ENCODE results near the gene PCDHGC3.
"Not testable (repeated sequence)": the region's sequence is repeated elsewhere in the genome, so short reads cannot be mapped to it uniquely, and the experiment has no call there.

The PCDHGC3 gene

GRCh38 chr5:141475625-141476131 lies at the start of gene PCDHGC3:
PCDHGC3 (plus strand) TSS chr5:141475966; CDS start chr5:141476117, 151 bp downstream.
- peak; percentile 53 for TF ChIP-seq CTCF (IDR thresholded peaks at IDR 0.05; ENCODE audit: insufficient read depth, low read depth, low read length, missing control alignments)
- DNase-seq (ENCODE audit: low read depth), result peak; percentile 89
- H3K4me3 ChIP-seq (ENCODE audit: low read depth, low read length), result peak within 1 kb of the TSS; percentile 90

GRCh38 chr5:141427783-141428426 lies 47.9 kb upstream of the PCDHGC3 start:
- no peak for TF ChIP-seq CTCF (IDR thresholded peaks at IDR 0.05; ENCODE audit: insufficient read depth, low read depth, low read length, missing control alignments)
- DNase-seq (ENCODE audit: low read depth), result no peak
- no peak overlapping the region for H3K4me3 ChIP-seq (ENCODE audit: low read depth, low read length)

GRCh38 chr5:141430332-141431113 lies 45.2 kb upstream of the PCDHGC3 start, which contains the start of gene PCDHGA12:
PCDHGA12 (plus strand) TSS chr5:141430507; CDS start chr5:141430760, 253 bp downstream.
- peak; percentile 91 for DNase-seq (ENCODE audit: low read depth)
- H3K4me3 ChIP-seq (ENCODE audit: low read depth, low read length), result peak within 1 kb of the TSS; percentile 79
- peak; percentile 75 for TF ChIP-seq CTCF (IDR thresholded peaks at IDR 0.05; ENCODE audit: insufficient read depth, low read depth, low read length, missing control alignments)

GRCh38 chr5:141431286-141431685 lies 44.5 kb upstream of the PCDHGC3 start:
- DNase-seq (ENCODE audit: low read depth), result peak; percentile 76
- no peak for TF ChIP-seq CTCF (IDR thresholded peaks at IDR 0.05; ENCODE audit: insufficient read depth, low read depth, low read length, missing control alignments)
- H3K4me3 ChIP-seq (ENCODE audit: low read depth, low read length), result peak overlapping the region; percentile 79

GRCh38 chr5:141432308-141432707 lies 43.5 kb upstream of the PCDHGC3 start:
- not testable (repeated sequence) for DNase-seq (ENCODE audit: low read depth); H3K4me3 ChIP-seq (ENCODE audit: low read depth, low read length)

- not testable (repeated sequence) for H3K4me3 ChIP-seq (ENCODE audit: low read depth, low read length); DNase-seq (ENCODE audit: low read depth)
Measured at GRCh38 chr5:141432726-141433125, 43.0 kb upstream of the PCDHGC3 start.

- TF ChIP-seq CTCF (IDR thresholded peaks at IDR 0.05; ENCODE audit: insufficient read depth, low read depth, low read length, missing control alignments), result no peak
Measured at GRCh38 chr5:141434006-141434405, 41.8 kb upstream of the PCDHGC3 start.

More at GRCh38 chr5:141434006-141434405, 41.8 kb upstream of the PCDHGC3 start:
- no peak for DNase-seq (ENCODE audit: low read depth)
- H3K4me3 ChIP-seq (ENCODE audit: low read depth, low read length), result no peak overlapping the region

All from GM12865 (cell line).